Astrocyte (in vitro differentiated cells and primary cell): Measurements from ENCODE around the gene PTGR3.

ENCODE experiments used
- EZH2 ChIP-seq: IDR thresholded peaks from 2 replicates; pipeline ENCODE4 v1.6.1; 2012; ENCODE audit warnings: mild to moderate bottlenecking, low read length, inconsistent platforms; ENCODE audit not compliant: insufficient read depth
- TF ChIP-seq, protein P1 (sequence below): IDR thresholded peaks from 2 replicates; pipeline ENCODE4 v1.5.1; 2011; ENCODE audit warnings: low read depth, mild to moderate bottlenecking, inconsistent platforms, low read length, moderate library complexity; ENCODE audit not compliant: insufficient read depth

DNA sequence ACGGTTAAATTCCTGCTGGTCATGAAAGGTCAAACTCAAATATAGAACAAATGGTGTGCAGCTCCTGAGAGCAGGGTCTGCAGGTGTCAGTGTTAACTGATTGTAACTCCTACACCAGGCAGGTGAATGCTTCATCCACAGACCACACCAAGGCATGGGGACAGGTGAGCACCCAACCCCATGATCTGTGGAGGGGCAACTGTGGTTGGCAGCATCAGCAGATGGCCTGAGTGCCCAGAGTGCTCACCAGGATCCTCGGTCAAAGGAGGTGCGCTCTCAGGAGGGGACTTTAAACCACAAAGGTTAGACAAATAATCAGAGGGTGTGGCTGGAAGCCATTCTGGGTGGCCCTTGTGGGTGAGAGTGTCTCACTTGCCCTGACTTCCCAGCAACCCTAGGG, 44.5 kb downstream of the PTGR3 start:
- TF ChIP-seq, protein P1, sequence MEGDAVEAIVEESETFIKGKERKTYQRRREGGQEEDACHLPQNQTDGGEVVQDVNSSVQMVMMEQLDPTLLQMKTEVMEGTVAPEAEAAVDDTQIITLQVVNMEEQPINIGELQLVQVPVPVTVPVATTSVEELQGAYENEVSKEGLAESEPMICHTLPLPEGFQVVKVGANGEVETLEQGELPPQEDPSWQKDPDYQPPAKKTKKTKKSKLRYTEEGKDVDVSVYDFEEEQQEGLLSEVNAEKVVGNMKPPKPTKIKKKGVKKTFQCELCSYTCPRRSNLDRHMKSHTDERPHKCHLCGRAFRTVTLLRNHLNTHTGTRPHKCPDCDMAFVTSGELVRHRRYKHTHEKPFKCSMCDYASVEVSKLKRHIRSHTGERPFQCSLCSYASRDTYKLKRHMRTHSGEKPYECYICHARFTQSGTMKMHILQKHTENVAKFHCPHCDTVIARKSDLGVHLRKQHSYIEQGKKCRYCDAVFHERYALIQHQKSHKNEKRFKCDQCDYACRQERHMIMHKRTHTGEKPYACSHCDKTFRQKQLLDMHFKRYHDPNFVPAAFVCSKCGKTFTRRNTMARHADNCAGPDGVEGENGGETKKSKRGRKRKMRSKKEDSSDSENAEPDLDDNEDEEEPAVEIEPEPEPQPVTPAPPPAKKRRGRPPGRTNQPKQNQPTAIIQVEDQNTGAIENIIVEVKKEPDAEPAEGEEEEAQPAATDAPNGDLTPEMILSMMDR, result no peak
- TF ChIP-seq EZH2, result no peak
